Lower leg skin (tissue), 4 donors: ENCODE results near the gene RNASE7. TPM values are rescaled to one million over a fixed set of nuclear protein-coding genes. Genes with fewer than 3 reads are reported as not detected.

ENCODE experiments used
- DNase-seq, 2 donors: peaks; one replicate each; pipeline ENCODE4 v3.0.0-alpha.2; 2019; ENCODE audit warnings: low spot score in 2 of 2
- H3K4me3 ChIP-seq: fragments of 200-600 bp; sonication (generic); 2 replicates; pipeline ENCODE4 v1.5.1; 2017; ENCODE audit warnings: mild to moderate bottlenecking, low read depth; ENCODE audit not compliant: poor library complexity, severe bottlenecking
- CTCF ChIP-seq, 3 donors: fragments of 450-650 bp; IDR thresholded peaks; one replicate each; pipeline ENCODE4 v1.5.1; 2016; ENCODE audit warnings: antibody characterized with exemption in 3 of 3, mild to moderate bottlenecking in 3 of 3, moderate library complexity in 2 of 3
- POLR2A ChIP-seq, 2 donors: fragments of 450-650 bp; IDR thresholded peaks; one replicate each; pipeline ENCODE4 v1.6.1; 2016 to 2017; ENCODE audit warnings: antibody characterized with exemption in 2 of 2, mild to moderate bottlenecking in 1 of 2, moderate library complexity in 1 of 2
- WGBS, 2 donors: methylation state at CpG; one replicate each; pipeline ENCODE4 v1.1.5; 2018; 5-methylcytosine and 5-hydroxymethylcytosine counted together
- intact Hi-C: fragments of 100-400 bp; cut with DNase I; formaldehyde crosslinking; loops from one replicate; pipeline ENCODE4 v1.15.0; 2023; ENCODE audit warnings: low total_unique reads
- total RNA-seq, 4 donors: library from RNA; depleted of rRNA; stranded (reverse); fragments of >200 nt; gene quantifications; one replicate each; pipeline ENCODE4 v1.1.0, GENCODE V29; 2016

The RNASE7 gene
- total RNA-seq, 4 donors from 2014 or later: 34.1 to 83.3 (median 47.8) TPM

DNA sequence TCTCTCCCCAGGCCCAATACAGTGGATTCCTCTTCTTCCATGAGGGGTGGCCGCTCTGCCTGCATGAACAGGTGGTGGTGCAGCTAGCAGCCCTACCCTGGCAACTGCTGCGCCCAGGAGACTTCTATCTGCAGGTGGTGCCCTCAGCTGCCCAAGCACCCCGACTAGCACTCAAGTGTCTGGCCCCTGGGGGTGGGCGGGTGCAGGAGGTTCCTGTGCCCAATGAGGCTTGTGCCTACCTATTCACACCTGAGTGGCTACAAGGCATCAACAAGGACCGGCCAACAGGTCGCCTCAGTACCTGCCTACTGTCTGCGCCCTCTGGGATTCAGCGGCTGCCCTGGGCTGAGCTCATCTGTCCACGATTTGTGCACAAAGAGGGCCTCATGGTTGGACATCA lies 31.8 kb downstream of the RNASE7 start:
- no peak overlapping the region for H3K4me3 ChIP-seq
- no peak for TF ChIP-seq POLR2A (IDR thresholded peaks at IDR 0.05)
- TF ChIP-seq CTCF (IDR thresholded peaks at IDR 0.05): no peak
- 87 to 93% methylated on average over 8 to 9 of the region's 9 CpGs for WGBS, 2 donors
- DNase-seq: peak in 1 of 2 donors; percentile 77
- intact Hi-C loops: no loop called here

GRCh38 chr14:21074398-21075272 lies 32.5 kb downstream of the RNASE7 start:
- TF ChIP-seq POLR2A (IDR thresholded peaks at IDR 0.05) (no peak), CTCF (IDR thresholded peaks at IDR 0.05) (no peak)
- peak in 1 of 2 donors; percentile 79 for DNase-seq
- intact Hi-C loops: no loop called here
- 75 to 79% methylated on average over 14 to 26 of the region's 26 CpGs for WGBS, 2 donors
- H3K4me3 ChIP-seq: no peak overlapping the region

DNA sequence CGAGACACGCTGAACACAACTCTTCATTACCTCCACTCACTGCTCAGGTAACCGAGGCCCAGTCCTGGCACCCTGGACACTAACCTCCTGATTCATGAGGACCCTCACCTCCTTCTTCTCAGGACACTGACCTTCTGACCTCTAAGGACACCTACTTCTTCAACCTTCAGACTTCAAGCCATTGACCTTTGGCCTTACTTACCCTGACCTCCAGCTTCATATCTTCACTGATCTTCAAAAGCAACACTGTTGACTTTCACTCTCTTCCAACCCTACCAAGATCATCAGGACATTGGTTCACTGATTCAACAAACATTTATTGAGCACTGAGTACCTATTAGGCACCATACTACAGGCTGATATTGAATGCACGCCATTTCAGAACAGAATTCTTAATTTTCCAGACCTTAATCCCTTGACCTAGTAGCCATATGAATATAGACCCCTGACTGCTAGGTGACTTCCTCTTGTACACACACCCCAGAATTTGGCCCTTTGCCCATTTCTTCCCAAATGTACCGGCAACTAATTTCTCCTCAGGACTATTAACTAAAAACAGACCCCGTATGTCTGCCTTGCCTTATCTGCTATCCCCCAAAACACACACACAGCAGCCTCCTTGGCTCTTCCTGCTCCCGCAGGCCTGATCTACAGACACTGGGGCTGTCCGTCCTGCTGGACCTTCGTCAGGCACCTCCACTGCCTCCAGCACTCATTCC lies 33.7 kb downstream of the RNASE7 start:
- no peak overlapping the region for H3K4me3 ChIP-seq
- no peak for TF ChIP-seq CTCF (IDR thresholded peaks at IDR 0.05)
- TF ChIP-seq POLR2A (IDR thresholded peaks at IDR 0.05): no peak
- 86 to 88% methylated on average over 9 of the region's 9 CpGs for WGBS, 2 donors
- no peak for DNase-seq
- intact Hi-C loops: no loop called here

- 81 to 84% methylated on average over 2 of the region's 2 CpGs for WGBS, 2 donors
- intact Hi-C loops: no loop called here
- no peak for DNase-seq
- TF ChIP-seq CTCF (IDR thresholded peaks at IDR 0.05) (no peak), POLR2A (IDR thresholded peaks at IDR 0.05) (no peak)
- no peak overlapping the region for H3K4me3 ChIP-seq
These were observed 35.5 kb downstream of the RNASE7 start for GRCh38 chr14:21077672-21078071.

- intact Hi-C loops: no loop called here
- H3K4me3 ChIP-seq: no peak overlapping the region
- DNase-seq: no peak
- no peak for TF ChIP-seq POLR2A (IDR thresholded peaks at IDR 0.05)
- WGBS, 2 donors: 82 to 91% methylated on average over 5 of the region's 5 CpGs
These were observed 36.1 kb downstream of the RNASE7 start for GRCh38 chr14:21078287-21078686.

DNA sequence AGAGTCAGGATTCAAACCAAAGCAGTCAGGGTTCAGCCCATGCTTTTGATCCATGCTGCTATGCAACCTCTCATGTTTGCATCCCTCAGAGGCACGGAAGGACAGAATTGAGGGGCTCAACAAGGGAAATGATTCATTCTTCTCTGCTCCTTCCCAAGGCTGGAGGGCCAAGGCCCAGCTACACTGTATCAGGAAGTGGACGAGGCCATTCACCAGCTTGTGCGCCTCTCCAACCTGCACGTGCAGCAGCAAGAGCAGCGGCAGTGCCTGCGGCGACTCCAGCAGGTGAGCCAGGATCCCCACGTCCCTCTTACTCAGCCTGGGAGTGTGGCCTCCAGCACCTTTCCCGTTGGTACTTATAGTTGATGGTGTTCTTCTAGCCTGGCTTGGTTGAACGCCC lies 36.6 kb downstream of the RNASE7 start:
- no peak for DNase-seq
- no peak overlapping the region for H3K4me3 ChIP-seq
- intact Hi-C loops: no loop called here
- TF ChIP-seq POLR2A (IDR thresholded peaks at IDR 0.05) (no peak), CTCF (IDR thresholded peaks at IDR 0.05) (no peak)
- WGBS, 2 donors: 78 to 91% methylated on average over 10 of the region's 10 CpGs
